Measurements from ENCODE around the gene SIPA1L3. TPM values are rescaled to one million over a fixed set of nuclear protein-coding genes. Genes with fewer than 3 reads are reported as not detected.
A peak's percentile ranks its signal among the peaks of the same experiment; 100 is the strongest.

Gene SIPA1L3
- total RNA-seq, 2 experiments from 2014 or later = 8.9 to 9.8 TPM

- Mint-ChIP-seq H3K36me3 (ENCODE audit: low read depth) (peaks cover 2% of the 10 kb centered on the region), H3K27ac (no peak overlapping the region), H3K4me1 (ENCODE audit: low read depth) (peaks cover 14% of the 10 kb centered on the region), H3K4me3 (no peak overlapping the region), H3K9me3 (no peaks in the 10 kb centered on the region), H3K27me3 (no peaks in the 10 kb centered on the region)
- POLR2A ChIA-PET = interaction anchor here (0.9 to 1.5 kb wide), 2 partner anchors 8 to 49 kb away, joined by 3 to 4 read pairs; no protein-coding TSS in a partner anchor
- CTCF ChIA-PET = interaction anchor here (0.6 to 1.0 kb wide), 2 partner anchors 16 to 218 kb away, joined by 3 read pairs; no protein-coding TSS in a partner anchor
- TF ChIP-seq CTCF (IDR thresholded peaks at IDR 0.05) = no peak
- no peak for DNase-seq
- intact Hi-C loops (cut with micrococcal nuclease) = no loop called here
- no peak for ATAC-seq
Measured at GRCh38 chr19:37987356-37988332, 80.6 kb downstream of the SIPA1L3 start.

GRCh38 chr19:37988758-37989635 lies 82.0 kb downstream of the SIPA1L3 start:
- peak overlapping the region; percentile 25 for H3K27ac Mint-ChIP-seq
- H3K4me1 Mint-ChIP-seq (ENCODE audit: low read depth) = peaks cover 14% of the 10 kb centered on the region
- ATAC-seq (peak; percentile 53), DNase-seq (peak; percentile 21)
- ChIA-PET CTCF (interaction anchor here (1.4 kb wide), 1 partner anchor 15 kb away, joined by 3 read pairs; no protein-coding TSS in a partner anchor), POLR2A (no interaction called here)
- no peak for TF ChIP-seq CTCF (IDR thresholded peaks at IDR 0.05)
- no peaks in the 10 kb centered on the region for H3K27me3 Mint-ChIP-seq
- intact Hi-C loops (cut with micrococcal nuclease) = no loop called here
- no peak overlapping the region for H3K4me3 Mint-ChIP-seq
- no peaks in the 10 kb centered on the region for H3K9me3 Mint-ChIP-seq
- H3K36me3 Mint-ChIP-seq (ENCODE audit: low read depth) = peaks cover 2% of the 10 kb centered on the region

- TF ChIP-seq CTCF (IDR thresholded peaks at IDR 0.05) = no peak
- CTCF ChIA-PET = interaction anchor here (1.4 kb wide), 1 partner anchor 14 kb away, joined by 3 read pairs; no protein-coding TSS in a partner anchor
- no peaks in the 10 kb centered on the region for H3K9me3 Mint-ChIP-seq
- no peak overlapping the region for H3K27ac Mint-ChIP-seq
- H3K4me1 Mint-ChIP-seq (ENCODE audit: low read depth) = peaks cover 14% of the 10 kb centered on the region
- H3K36me3 Mint-ChIP-seq (ENCODE audit: low read depth) = peaks cover 2% of the 10 kb centered on the region
- H3K27me3 Mint-ChIP-seq = no peaks in the 10 kb centered on the region
- no peak overlapping the region for H3K4me3 Mint-ChIP-seq
- ATAC-seq (no peak), DNase-seq (no peak)
- POLR2A ChIA-PET = no interaction called here
- intact Hi-C loops (cut with micrococcal nuclease) = no loop called here
Measured at GRCh38 chr19:37989855-37990254, 82.8 kb downstream of the SIPA1L3 start.

- no peak for DNase-seq
- peaks cover 14% of the 10 kb centered on the region for H3K4me1 Mint-ChIP-seq (ENCODE audit: low read depth)
- no peak for ATAC-seq
- no peak for TF ChIP-seq CTCF (IDR thresholded peaks at IDR 0.05)
- intact Hi-C loops (cut with micrococcal nuclease) = no loop called here
- H3K27ac Mint-ChIP-seq = no peak overlapping the region
- H3K27me3 Mint-ChIP-seq = no peaks in the 10 kb centered on the region
- ChIA-PET CTCF (interaction anchor here (1.4 kb wide), 1 partner anchor 14 kb away, joined by 3 read pairs; no protein-coding TSS in a partner anchor), POLR2A (no interaction called here)
- peaks cover 5% of the 10 kb centered on the region for H3K36me3 Mint-ChIP-seq (ENCODE audit: low read depth)
- H3K9me3 Mint-ChIP-seq = no peaks in the 10 kb centered on the region
- no peak overlapping the region for H3K4me3 Mint-ChIP-seq
Measured at GRCh38 chr19:37990362-37990761, 83.4 kb downstream of the SIPA1L3 start.

All from activated CD8-positive, alpha-beta T cell treated with anti-CD3 and anti-CD28 coated beads for 36 hours (primary cell).